Activated CD4-positive, alpha-beta T cell treated with anti-CD3 and anti-CD28 coated beads, Interleukin-2, amount 10 ng/mL, durations not matched to agents 24 days and 14 days (primary cell): Measurements from ENCODE around the gene SURF1. TPM values are rescaled to one million over a fixed set of nuclear protein-coding genes. Genes with fewer than 3 reads are reported as not detected.
"Not testable (repeated sequence)": the region's sequence is repeated elsewhere in the genome, so short reads cannot be mapped to it uniquely, and the experiment has no call there.

Source experiments
- DNase-seq: peaks from one replicate; pipeline ENCODE4 v3.0.0; 2022
- H3K27ac Mint-ChIP-seq: one replicate; pipeline ENCODE4 v1.8.0; 2022; ENCODE audit warnings: mild to moderate bottlenecking, mixed read lengths
- H3K27me3 Mint-ChIP-seq: one replicate; pipeline ENCODE4 v1.8.0; 2022; ENCODE audit warnings: mixed read lengths
- H3K36me3 Mint-ChIP-seq: one replicate; pipeline ENCODE4 v1.8.0; 2022; ENCODE audit warnings: low read depth, mild to moderate bottlenecking, mixed read lengths
- H3K4me1 Mint-ChIP-seq: one replicate; pipeline ENCODE4 v1.8.0; 2021; ENCODE audit warnings: mixed read lengths
- H3K4me3 Mint-ChIP-seq: one replicate; pipeline ENCODE4 v1.8.0; 2022; ENCODE audit warnings: mild to moderate bottlenecking, moderate library complexity, mixed read lengths
- H3K9me3 Mint-ChIP-seq: one replicate; pipeline ENCODE4 v1.8.0; 2021; ENCODE audit warnings: mixed read lengths
- intact Hi-C: fragments of 100-400 bp; cut with micrococcal nuclease; formaldehyde crosslinking; loops from one replicate; pipeline ENCODE4 v1.15.1; 2023
- total RNA-seq: library from RNA; stranded (reverse); gene quantifications from 2 replicates; pipeline ENCODE4 v1.2.3, GENCODE V29; 2022

SURF1 gene
- total RNA-seq = 29.8 and 33.2 TPM in 2 replicates

DNA sequence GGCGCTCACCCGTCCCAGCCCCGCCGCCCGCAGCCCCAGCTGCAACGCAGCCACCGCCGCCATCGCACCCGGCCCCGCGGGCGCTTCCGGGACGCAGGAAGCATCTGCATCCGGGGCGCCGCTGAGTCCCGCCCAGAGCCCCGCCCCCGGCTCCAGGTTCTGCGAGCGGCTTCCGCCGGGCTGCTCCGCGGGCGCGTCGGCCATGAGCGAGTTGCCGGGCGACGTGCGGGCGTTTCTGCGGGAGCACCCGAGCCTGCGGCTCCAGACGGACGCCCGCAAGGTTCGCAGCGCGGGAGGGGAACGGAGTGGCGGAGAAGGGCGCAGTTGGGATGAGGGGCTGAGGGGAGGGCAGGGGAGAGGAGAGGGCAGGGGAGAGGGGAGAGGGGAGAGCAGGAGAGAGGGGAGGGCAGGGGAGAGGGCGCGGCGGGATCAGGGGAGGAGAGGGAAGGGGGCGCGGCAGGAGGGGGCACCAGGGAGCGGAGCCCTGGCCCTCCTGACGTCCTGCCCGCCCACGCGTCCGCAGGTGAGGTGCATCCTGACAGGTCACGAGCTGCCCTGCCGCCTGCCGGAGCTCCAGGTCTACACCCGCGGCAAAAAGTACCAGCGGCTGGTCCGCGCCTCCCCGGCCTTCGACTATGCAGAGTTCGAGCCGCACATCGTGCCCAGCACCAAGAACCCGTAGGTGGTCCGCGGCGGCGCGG, at the start of gene SURF1, which contains the start of gene SURF2:
TSS of gene SURF1 (minus strand) at position 97 of the 701 bp plus-strand sequence. CDS start at position 63, 34 bp downstream.
TSS of gene SURF2 (plus strand) at position 160 of the 701 bp plus-strand sequence. CDS start at position 203, 43 bp downstream.
- peak; percentile 97 for DNase-seq
- Mint-ChIP-seq H3K27me3 (no peaks in the 10 kb centered on the region), H3K4me3 (peak within 1 kb of the TSS; percentile 92), H3K4me1 (peaks cover 42% of the 10 kb centered on the region), H3K27ac (peak within 1 kb of the TSS; percentile 84), H3K9me3 (no peaks in the 10 kb centered on the region), H3K36me3 (peaks cover 48% of the 10 kb centered on the region)
- intact Hi-C loops = loop anchor here (1.0 to 10.0 kb wide), 4 partner anchors 8 to 332 kb away; partner anchors contain the start of genes MED22, REXO4 and RPL7A

GRCh38 chr9:133405508-133406438, 49.5 kb upstream of the SURF1 start:
- no peak overlapping the region for H3K4me3 Mint-ChIP-seq
- no peaks in the 10 kb centered on the region for H3K9me3 Mint-ChIP-seq
- DNase-seq = no peak
- peaks cover 43% of the 10 kb centered on the region for H3K36me3 Mint-ChIP-seq
- H3K27ac Mint-ChIP-seq = no peak overlapping the region
- H3K4me1 Mint-ChIP-seq = peaks cover 12% of the 10 kb centered on the region
- intact Hi-C loops = no loop called here
- H3K27me3 Mint-ChIP-seq = no peaks in the 10 kb centered on the region

DNA sequence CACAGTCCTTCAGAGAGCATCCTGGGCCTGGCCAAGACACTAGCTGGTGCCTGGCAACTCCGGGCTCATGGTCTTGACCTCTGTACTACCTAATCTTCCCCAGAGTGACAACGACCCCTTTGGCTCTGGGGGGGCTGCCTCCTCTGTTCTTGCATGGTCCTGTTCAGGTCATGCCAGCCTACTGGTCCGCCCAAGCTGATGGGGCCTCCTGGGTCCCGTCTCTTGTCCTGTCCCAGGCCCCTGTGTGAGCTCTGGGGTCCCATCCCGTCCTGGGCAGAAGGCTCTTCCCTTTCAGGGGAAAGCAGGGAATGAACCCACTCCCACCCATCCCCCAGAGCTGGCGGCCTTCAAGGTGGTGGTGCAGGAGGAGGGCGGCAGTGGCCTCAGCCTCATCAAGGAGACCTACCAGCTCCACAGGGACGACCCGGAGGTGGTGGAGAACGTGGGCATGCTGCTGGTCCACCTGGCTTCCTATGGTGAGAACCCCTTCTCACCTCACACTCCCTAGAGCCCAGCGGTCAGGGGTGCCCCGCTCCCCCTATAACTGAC, 48.2 kb upstream of the SURF1 start:
- Mint-ChIP-seq H3K4me3 (no peak overlapping the region), H3K36me3 (peaks cover 31% of the 10 kb centered on the region), H3K27me3 (no peaks in the 10 kb centered on the region), H3K27ac (no peak overlapping the region), H3K4me1 (peaks cover 10% of the 10 kb centered on the region), H3K9me3 (no peaks in the 10 kb centered on the region)
- intact Hi-C loops = loop anchor here (1.0 to 5.0 kb wide), 2 partner anchors 75 to 217 kb away; partner anchors contain the start of gene SLC2A6
- DNase-seq = no peak

GRCh38 chr9:133403766-133404453, 47.6 kb upstream of the SURF1 start:
- DNase-seq = peak; percentile 84
- no peak overlapping the region for H3K4me3 Mint-ChIP-seq
- no peak overlapping the region for H3K27ac Mint-ChIP-seq
- H3K9me3 Mint-ChIP-seq = no peaks in the 10 kb centered on the region
- H3K27me3 Mint-ChIP-seq = no peaks in the 10 kb centered on the region
- peaks cover 29% of the 10 kb centered on the region for H3K36me3 Mint-ChIP-seq
- intact Hi-C loops = loop anchor here (1.0 to 5.0 kb wide), 2 partner anchors 75 to 217 kb away; partner anchors contain the start of gene SLC2A6
- peaks cover 10% of the 10 kb centered on the region for H3K4me1 Mint-ChIP-seq

DNA sequence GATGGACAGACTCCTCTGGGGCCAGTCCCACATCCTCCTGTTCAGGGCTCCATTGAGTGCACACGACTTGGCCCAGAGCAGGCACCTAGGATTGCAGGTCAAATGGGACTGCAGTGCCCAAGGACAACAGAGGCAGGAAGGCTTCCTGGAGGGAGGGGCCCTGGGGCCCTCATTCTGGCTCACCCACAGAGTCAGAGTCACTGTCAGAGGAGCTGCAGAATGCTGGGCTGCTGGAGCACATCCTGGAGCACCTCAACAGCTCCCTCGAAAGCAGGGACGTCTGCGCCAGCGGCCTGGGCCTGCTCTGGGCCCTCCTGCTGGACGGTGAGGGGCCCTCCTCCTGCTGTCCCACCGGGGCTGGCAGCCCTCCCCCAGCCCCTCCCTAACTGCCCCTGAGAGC, 46.4 kb upstream of the SURF1 start:
- H3K4me1 Mint-ChIP-seq = peaks cover 10% of the 10 kb centered on the region

DNA sequence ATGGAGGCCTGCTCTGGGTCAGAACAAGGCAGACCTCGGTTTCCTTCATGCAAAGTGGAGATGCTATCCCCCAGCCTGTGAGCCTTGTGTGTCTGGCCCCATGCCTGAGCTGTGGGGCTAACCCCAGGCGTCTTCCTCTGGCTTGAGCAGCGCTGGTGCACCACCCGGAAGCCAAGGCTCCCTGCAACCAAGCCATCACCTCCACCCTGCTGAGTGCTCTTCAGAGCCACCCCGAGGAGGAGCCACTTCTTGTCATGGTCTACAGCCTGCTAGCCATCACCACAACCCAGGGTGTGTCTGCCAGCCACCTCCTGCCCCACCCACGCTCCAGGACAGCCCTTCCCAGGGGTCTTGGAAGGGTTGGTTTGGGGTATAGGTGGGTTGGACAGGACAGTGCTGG, 45.3 kb upstream of the SURF1 start:
- no peak overlapping the region for H3K27ac Mint-ChIP-seq
- H3K4me3 Mint-ChIP-seq = no peak overlapping the region
- H3K9me3 Mint-ChIP-seq = no peaks in the 10 kb centered on the region
- intact Hi-C loops = loop anchor here (5.0 kb wide), 1 partner anchor 214 kb away; no protein-coding TSS in a partner anchor
- H3K4me1 Mint-ChIP-seq = peaks cover 3% of the 10 kb centered on the region
- no peaks in the 10 kb centered on the region for H3K27me3 Mint-ChIP-seq
- no peak for DNase-seq
- H3K36me3 Mint-ChIP-seq = peaks cover 16% of the 10 kb centered on the region

More for the DNA sequence above, 46.4 kb upstream of the SURF1 start:
- H3K27ac Mint-ChIP-seq = no peak overlapping the region
- intact Hi-C loops = loop anchor here (5.0 kb wide), 1 partner anchor 215 kb away; no protein-coding TSS in a partner anchor
- DNase-seq = no peak
- H3K36me3 Mint-ChIP-seq = peaks cover 25% of the 10 kb centered on the region
- H3K4me3 Mint-ChIP-seq = no peak overlapping the region
- no peaks in the 10 kb centered on the region for H3K27me3 Mint-ChIP-seq
- no peaks in the 10 kb centered on the region for H3K9me3 Mint-ChIP-seq

- Mint-ChIP-seq H3K27me3 (no peaks in the 10 kb centered on the region), H3K4me3 (no peak overlapping the region), H3K9me3 (no peaks in the 10 kb centered on the region), H3K4me1 (peaks cover 3% of the 10 kb centered on the region), H3K36me3 (peaks cover 5% of the 10 kb centered on the region), H3K27ac (no peak overlapping the region)
- no peak for DNase-seq
- intact Hi-C loops = loop anchor here (5.0 kb wide), 1 partner anchor 213 kb away; no protein-coding TSS in a partner anchor
Measured at GRCh38 chr9:133400292-133400691, 44.0 kb upstream of the SURF1 start.

DNA sequence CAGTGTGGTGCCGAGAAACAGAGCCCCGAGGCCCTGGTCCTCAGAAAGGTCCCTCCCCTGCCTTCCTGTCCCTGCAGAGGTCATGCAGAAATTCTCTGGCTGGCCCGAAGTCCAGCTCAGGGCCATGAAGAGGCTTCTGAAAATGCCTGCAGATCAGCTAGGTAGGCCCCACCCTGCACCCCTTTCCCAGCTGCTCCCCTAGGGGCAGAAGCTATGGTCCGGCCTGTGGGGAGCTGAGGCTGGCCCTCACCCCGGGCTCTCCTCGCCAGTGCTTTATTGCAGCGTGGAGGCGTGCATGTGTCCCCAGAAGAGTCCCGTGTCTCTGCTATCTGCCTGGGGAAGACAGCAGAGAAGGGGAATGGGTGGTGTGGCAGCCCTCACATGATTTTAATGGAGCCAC, 41.6 kb upstream of the SURF1 start:
- H3K27ac Mint-ChIP-seq = no peak overlapping the region
- no peaks in the 10 kb centered on the region for H3K27me3 Mint-ChIP-seq
- no peaks in the 10 kb centered on the region for H3K36me3 Mint-ChIP-seq
- DNase-seq = no peak
- H3K4me1 Mint-ChIP-seq = no peaks in the 10 kb centered on the region
- no peaks in the 10 kb centered on the region for H3K9me3 Mint-ChIP-seq
- intact Hi-C loops = no loop called here
- no peak overlapping the region for H3K4me3 Mint-ChIP-seq

- Mint-ChIP-seq H3K27me3 (no peaks in the 10 kb centered on the region), H3K27ac (no peak overlapping the region), H3K36me3 (no peaks in the 10 kb centered on the region), H3K9me3 (no peaks in the 10 kb centered on the region), H3K4me3 (no peak overlapping the region), H3K4me1 (no peaks in the 10 kb centered on the region)
- intact Hi-C loops = no loop called here
- DNase-seq = no peak
Measured at GRCh38 chr9:133397370-133397769, 41.1 kb upstream of the SURF1 start.

GRCh38 chr9:133396952-133397351, 40.7 kb upstream of the SURF1 start:
- Mint-ChIP-seq H3K4me1 (no peaks in the 10 kb centered on the region), H3K4me3 (no peak overlapping the region), H3K27ac (no peak overlapping the region), H3K27me3 (no peaks in the 10 kb centered on the region), H3K36me3 (no peaks in the 10 kb centered on the region), H3K9me3 (no peaks in the 10 kb centered on the region)
- intact Hi-C loops = no loop called here
- no peak for DNase-seq

DNA sequence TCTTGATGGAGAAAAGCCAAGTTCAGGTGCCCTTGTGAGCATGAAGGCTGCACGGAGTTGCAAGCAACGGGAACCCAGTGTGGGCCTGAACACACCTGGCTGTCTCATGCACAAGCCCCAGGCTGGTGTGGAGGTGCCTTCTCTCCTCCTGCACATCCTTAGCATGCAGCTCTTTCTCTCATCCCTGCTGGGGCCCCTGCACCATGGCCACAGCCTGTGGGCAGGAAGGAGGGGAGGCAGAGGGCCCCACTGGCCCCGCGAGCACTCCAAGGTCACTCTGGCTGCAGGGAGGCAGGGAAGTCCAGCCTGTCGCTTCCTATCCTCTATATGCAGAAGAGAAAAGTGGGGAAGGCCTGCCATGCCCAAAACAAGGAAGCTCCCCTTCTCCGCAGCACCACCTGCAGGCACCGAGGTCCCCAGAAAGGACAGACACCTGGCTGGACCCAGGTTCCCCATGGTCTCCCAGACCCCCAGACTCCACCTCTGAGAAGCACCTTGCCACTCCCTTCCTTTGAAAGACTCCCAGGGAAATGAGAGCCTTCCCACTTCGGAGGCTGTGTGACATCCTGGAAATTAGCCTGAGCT, 38.5 kb upstream of the SURF1 start:
- no peaks in the 10 kb centered on the region for H3K27me3 Mint-ChIP-seq
- no peak overlapping the region for H3K27ac Mint-ChIP-seq
- no peaks in the 10 kb centered on the region for H3K9me3 Mint-ChIP-seq
- H3K36me3 Mint-ChIP-seq = no peaks in the 10 kb centered on the region
- no peak overlapping the region for H3K4me3 Mint-ChIP-seq
- intact Hi-C loops = no loop called here
- no peak for DNase-seq
- no peaks in the 10 kb centered on the region for H3K4me1 Mint-ChIP-seq

- no peak overlapping the region for H3K27ac Mint-ChIP-seq
- H3K9me3 Mint-ChIP-seq = no peaks in the 10 kb centered on the region
- H3K36me3 Mint-ChIP-seq = no peaks in the 10 kb centered on the region
- no peak overlapping the region for H3K4me3 Mint-ChIP-seq
- intact Hi-C loops = no loop called here
- no peak for DNase-seq
- no peaks in the 10 kb centered on the region for H3K4me1 Mint-ChIP-seq
- no peaks in the 10 kb centered on the region for H3K27me3 Mint-ChIP-seq
Measured at GRCh38 chr9:133393399-133393798, 37.1 kb upstream of the SURF1 start.

DNA sequence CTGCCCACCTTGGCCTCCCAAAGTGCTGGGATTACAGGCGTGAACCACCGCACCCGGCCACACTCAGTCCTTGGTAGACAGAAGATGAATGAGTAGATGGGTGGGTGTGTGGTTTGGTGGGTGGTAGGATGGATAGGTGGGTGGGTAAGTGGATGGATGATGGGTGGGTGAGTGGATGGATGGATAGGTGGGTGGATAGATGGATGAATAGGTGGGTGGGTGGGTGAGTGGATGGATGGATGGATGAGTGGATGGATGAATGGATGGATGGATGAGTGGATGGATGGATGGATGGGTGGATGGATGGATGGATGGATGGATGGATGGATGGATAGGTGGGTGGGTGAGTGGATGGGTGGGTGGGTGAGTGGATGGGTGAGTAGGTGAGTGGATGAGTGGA, 36.0 kb upstream of the SURF1 start:
- intact Hi-C loops, H3K36me3 Mint-ChIP-seq, H3K9me3 Mint-ChIP-seq, DNase-seq, H3K27ac Mint-ChIP-seq, H3K27me3 Mint-ChIP-seq, H3K4me1 Mint-ChIP-seq, H3K4me3 Mint-ChIP-seq: not testable (repeated sequence)
